GM12875 (cell line): ENCODE measurements around the gene GAA.

Experiments
- H3K4me3 ChIP-seq: one replicate; pipeline ENCODE4 v1.5.1; 2011; ENCODE audit warnings: low read depth, low read length, control low read depth
- CTCF ChIP-seq: IDR thresholded peaks from 2 replicates; pipeline ENCODE4 v1.5.1; 2011; ENCODE audit warnings: low read depth, mild to moderate bottlenecking, control low read depth, inconsistent platforms, low read length, moderate library complexity, borderline replicate concordance; ENCODE audit not compliant: insufficient read depth

The GAA gene

GRCh38 chr17:80111702-80112470 lies 10.5 kb downstream of the GAA start:
- no peak for TF ChIP-seq CTCF
- no peak overlapping the region for H3K4me3 ChIP-seq

- no peak overlapping the region for H3K4me3 ChIP-seq
- no peak for TF ChIP-seq CTCF
Measured at GRCh38 chr17:80112471-80113032, 11.2 kb downstream of the GAA start.

- no peak overlapping the region for H3K4me3 ChIP-seq
- no peak for TF ChIP-seq CTCF
Measured at GRCh38 chr17:80113033-80113484, 11.7 kb downstream of the GAA start.

GRCh38 chr17:80114758-80115157 lies 13.4 kb downstream of the GAA start:
- no peak overlapping the region for H3K4me3 ChIP-seq
- no peak for TF ChIP-seq CTCF

GRCh38 chr17:80115159-80115558 lies 13.8 kb downstream of the GAA start:
- TF ChIP-seq CTCF = no peak
- H3K4me3 ChIP-seq = no peak overlapping the region

GRCh38 chr17:80116276-80116920 lies 15.0 kb downstream of the GAA start:
- TF ChIP-seq CTCF = no peak
- H3K4me3 ChIP-seq = no peak overlapping the region
